GM12891 (cell line): ENCODE measurements around the gene IL24.

Source experiments
- POLR2AphosphoS5 ChIP-seq: IDR thresholded peaks from 2 replicates; pipeline ENCODE4 v1.6.1; 2011; ENCODE audit warnings: low read depth, low read length, control low read depth
- POU2F2 ChIP-seq: IDR thresholded peaks from 2 replicates; pipeline ENCODE4 v1.6.1; 2011; ENCODE audit warnings: low read depth, mild to moderate bottlenecking, control low read depth, low read length, moderate library complexity
- SPI1 ChIP-seq: IDR thresholded peaks from 2 replicates; pipeline ENCODE4 v1.6.1; 2011; ENCODE audit warnings: low read depth, low read length, control low read depth
- TAF1 ChIP-seq: IDR thresholded peaks from 2 replicates; pipeline ENCODE4 v1.6.1; 2011; ENCODE audit warnings: low read depth, low read length, control low read depth

DNA sequence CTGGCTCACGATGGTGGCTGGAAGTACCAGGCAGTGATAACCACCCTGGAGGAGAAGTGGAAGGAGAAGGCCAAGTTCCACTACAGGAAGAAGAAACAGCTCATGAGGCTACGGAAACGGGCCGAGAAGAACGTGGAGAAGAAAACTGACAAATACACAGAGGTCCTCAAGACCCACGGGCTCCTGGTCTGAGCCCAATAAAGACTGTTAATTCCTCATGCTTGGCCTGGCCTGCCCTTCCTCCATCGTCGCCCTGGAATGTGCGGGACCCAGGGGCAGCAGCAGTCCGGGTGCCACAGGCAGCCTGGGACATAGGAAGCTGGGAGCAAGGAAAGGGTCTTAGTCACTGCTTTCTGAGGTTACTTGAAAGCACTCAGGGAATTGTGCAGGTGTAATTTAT lies 10.8 kb downstream of the IL24 start:
- TF ChIP-seq POLR2AphosphoS5, result no peak
- TF ChIP-seq POU2F2, result no peak
- no peak for TF ChIP-seq TAF1
- no peak for TF ChIP-seq SPI1
